Neural progenitor cell (in vitro differentiated cells): Measurements from ENCODE around the gene GOLIM4.
"Not testable (repeated sequence)": the region's sequence is repeated elsewhere in the genome, so short reads cannot be mapped to it uniquely, and the experiment has no call there.

Experiments used
- EZH2 ChIP-seq: fragments of 200-600 bp; sonication (generic); IDR thresholded peaks from 2 replicates; pipeline ENCODE4 v1.6.1; 2017; ENCODE audit warnings: antibody characterized with exemption, mild to moderate bottlenecking, moderate library complexity
- EZH2phosphoT487 ChIP-seq: fragments of 200-600 bp; sonication (generic); IDR thresholded peaks from 2 replicates; pipeline ENCODE4 v1.6.1; 2017; ENCODE audit warnings: antibody characterized with exemption
- TF ChIP-seq, protein P1 (sequence below): fragments of 200-600 bp; sonication (generic); IDR thresholded peaks from 2 replicates; pipeline ENCODE4 v1.5.1; 2017; ENCODE audit warnings: antibody characterized with exemption, mild to moderate bottlenecking

- TF ChIP-seq, protein P1, sequence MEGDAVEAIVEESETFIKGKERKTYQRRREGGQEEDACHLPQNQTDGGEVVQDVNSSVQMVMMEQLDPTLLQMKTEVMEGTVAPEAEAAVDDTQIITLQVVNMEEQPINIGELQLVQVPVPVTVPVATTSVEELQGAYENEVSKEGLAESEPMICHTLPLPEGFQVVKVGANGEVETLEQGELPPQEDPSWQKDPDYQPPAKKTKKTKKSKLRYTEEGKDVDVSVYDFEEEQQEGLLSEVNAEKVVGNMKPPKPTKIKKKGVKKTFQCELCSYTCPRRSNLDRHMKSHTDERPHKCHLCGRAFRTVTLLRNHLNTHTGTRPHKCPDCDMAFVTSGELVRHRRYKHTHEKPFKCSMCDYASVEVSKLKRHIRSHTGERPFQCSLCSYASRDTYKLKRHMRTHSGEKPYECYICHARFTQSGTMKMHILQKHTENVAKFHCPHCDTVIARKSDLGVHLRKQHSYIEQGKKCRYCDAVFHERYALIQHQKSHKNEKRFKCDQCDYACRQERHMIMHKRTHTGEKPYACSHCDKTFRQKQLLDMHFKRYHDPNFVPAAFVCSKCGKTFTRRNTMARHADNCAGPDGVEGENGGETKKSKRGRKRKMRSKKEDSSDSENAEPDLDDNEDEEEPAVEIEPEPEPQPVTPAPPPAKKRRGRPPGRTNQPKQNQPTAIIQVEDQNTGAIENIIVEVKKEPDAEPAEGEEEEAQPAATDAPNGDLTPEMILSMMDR, result not testable (repeated sequence)
- TF ChIP-seq EZH2, EZH2phosphoT487: not testable (repeated sequence)
Measured at GRCh38 chr3:168130250-168130649, 34.5 kb upstream of the GOLIM4 start.
